ENCODE data around the gene CPLANE1.
"Not testable (repeated sequence)": the region's sequence is repeated elsewhere in the genome, so short reads cannot be mapped to it uniquely, and the experiment has no call there.

Gene CPLANE1

DNA sequence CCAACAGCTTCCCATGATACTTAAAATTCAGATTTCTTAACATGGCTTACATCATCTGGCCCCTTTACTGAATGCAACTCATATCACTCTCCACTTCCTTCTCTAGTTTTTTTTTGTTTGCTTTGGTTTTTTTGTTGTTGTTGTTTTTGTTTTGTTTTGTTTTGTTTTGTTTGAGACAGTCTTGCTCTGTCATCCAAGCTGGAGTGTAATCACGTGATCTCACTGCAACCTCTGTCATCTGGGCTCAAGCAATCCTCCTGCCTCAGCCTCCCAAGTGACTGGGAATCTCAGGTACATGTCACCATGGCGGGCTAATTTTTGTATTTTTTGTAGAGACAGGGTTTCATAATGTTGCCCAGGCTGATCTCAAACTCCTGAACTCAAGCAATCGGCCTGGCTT is 41.4 kb downstream of the CPLANE1 start:
- no peak for DNase-seq

DNA sequence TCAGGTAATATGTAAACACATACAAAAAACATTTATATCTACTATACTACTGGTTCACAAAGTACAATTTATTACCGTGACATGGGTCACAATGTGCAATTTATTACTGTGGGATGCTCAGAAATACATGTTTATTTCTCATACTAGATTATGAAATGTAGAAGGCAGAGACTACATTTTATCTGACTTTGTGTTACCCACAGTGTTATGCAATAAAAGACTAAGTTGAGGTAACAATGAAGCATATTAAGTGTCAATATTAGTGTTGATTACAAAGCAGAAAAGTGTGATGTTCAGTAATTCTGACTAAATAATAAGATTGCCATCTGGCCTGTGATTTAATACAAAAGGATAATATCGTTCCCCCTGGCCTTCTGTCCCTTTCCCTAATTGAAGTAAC is 42.4 kb downstream of the CPLANE1 start:
- DNase-seq, result no peak

DNA sequence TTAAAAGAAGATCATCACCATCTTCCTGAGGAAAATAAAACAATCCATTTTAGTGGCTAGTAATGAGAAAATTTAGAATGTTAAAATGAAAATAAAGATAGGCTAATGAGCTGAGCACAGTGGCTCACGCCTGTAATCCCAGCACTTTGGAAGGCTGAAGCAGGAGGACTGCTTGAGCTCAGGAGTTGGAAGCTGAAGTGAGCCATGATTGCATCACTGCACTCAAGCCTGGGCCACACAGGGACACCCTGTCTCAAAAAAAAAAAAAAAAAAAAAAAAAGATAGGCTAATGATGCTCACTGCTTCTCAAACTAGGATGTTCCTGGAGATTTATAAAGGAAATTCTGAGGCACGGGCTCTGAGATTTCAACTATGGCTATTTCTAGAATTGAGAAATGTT is 50.3 kb downstream of the CPLANE1 start:
- no peak for DNase-seq

DNA sequence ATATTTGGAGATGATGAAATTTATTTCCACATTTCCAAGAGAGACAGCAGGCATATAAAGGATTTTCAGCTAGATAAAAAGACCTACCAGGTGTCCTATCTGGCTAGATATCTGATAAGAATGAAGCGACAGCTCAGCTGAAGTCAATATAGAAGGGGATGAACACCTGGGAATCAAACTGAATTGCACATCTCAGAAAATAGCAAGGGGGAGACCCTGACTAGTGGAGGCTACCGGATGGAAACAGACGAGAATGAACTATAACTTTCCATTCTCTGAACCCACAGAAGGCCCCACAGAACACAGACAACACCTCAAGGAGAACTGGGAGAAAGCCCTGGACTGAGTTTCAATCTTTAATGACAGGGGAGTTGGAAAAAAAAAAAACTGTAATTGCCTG is 51.1 kb downstream of the CPLANE1 start:
- DNase-seq, result no peak

DNA sequence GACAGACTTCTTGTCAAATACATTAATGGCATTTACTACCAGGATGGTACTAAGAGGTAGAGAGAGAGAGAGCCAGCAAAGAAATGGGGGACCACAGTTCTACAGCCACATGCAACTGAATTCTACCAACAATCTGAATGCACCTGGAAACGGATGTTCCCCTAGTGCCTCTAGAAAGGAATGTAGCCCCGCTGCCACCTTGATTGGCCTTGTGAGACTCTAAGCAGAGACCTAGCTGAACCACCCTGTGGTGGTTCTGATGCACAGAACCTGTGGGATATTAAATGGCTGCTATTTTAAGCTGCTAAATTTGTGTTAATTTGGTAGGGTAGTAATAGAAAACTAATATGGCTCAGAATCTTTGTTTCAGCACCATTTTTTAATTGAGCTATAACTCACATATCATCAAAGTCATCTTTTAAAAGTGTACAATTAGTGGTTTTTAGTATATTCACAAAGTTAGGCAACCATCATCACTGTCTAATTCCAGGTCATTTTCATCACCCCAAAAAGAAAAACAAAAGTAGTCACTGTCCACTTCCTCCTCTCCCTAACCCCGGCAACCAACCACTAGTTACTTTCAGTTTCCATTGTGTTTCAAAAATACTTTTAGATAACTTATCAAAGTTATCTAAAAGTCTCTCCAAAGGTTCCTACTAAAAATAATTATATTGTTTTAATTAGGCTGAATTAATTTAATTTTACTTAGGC is 51.7 kb downstream of the CPLANE1 start:
- no peak for DNase-seq

DNA sequence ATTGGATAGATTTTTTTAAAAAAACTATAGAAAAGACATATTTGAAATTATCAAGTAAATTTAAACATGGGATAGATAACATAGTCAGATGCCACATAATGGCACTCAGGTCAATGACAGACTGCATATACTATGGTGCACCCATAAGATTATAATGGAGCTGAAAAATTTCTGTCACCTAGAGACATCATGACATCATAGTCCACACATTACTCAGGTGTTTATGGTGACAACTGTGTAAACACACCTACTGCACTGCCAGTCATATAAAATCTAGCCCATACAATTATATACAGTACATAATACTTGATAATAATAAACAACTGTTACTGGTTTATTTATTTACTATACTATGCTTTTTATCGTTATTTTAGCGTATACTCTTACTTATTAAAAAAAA is 58.6 kb downstream of the CPLANE1 start:
- no peak for DNase-seq

DNA sequence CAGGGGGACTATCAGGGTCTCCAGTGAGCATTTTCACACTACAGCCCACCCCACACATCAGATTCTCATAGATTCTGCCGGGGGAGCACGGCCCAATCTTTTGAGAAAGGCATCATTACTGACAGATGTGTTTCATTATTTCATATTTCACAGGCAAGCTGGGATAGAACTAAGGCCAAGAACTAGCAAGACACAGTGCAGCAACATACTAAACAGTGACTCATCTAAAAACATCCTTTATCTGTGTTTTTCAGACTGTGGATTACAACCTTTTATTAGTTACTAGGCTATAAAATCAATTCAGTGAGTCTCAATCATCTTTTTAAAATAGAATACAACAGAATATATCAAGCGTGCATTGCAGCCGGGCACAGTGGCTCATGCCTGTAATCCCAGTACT is 59.8 kb downstream of the CPLANE1 start:
- DNase-seq, result no peak

DNA sequence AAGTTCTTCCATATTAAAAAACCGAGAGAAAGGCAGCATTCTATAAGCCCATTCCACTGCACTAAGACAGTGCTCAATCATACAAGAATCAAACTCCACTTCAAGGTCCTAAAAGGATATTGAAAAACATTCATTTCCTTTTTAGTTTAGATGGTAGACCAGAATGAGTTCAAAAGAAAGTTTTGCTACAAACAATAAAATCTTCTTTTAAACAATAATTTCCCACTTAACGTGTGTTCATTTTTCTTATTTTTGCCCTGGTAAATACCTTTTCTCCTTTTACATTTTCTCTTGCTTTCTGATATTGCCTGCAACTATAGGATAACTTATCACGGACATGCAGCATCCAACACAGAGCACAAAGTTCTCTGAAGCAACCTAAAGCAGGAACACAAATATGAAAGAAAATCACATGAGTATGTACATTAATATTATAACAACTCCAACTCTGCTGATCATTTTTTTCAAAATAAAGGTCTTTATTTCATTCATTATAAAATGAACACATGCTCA is 61.7 kb downstream of the CPLANE1 start:
- no peak for DNase-seq

DNA sequence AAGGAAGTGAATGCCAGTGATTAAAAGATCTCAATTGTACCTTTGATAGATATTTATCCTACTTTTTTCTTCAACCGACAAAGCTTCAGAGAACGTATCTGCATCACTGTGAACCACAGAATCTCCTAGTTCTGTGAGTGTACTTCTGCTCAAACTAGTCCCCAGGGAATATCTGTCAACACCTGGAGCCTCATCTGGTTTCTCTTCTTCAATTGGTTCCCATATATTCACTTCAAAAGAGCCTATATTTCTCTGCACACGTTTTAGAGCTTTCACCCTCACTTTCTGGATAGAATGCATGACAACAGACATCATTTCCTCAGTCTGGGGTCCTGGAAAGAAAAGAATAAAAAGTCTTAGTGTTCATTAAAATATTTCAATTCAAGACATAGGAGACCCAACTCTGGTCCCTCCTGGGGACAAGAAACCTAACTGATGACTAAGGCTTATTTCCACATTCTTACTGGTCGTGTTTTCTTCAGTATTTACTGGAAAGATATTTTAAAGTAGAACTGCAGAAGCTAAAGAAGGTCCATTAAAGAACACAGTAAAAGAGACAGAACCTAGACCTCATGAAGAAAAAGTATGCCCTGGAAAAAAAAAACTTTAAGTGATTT is 64.3 kb downstream of the CPLANE1 start:
- no peak for DNase-seq

DNA sequence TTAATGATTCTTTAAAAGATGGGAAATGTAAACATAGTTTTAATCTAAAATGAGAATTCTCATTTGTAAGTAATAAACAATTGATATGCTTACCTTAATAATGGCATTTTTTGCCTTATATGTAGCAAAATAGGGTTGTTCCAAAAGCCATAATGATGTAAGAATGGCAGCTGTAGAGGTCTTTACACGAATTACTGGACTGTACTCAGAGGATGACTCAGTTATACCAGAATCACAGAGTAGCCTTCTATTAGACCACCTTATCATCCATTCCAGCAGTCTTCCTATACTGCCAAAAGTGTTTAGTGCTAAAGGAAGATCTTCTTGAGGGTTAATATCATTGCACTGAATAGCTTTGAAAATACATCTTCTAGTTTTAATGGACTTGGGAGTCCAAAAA is 66.5 kb downstream of the CPLANE1 start:
- no peak for DNase-seq

DNA sequence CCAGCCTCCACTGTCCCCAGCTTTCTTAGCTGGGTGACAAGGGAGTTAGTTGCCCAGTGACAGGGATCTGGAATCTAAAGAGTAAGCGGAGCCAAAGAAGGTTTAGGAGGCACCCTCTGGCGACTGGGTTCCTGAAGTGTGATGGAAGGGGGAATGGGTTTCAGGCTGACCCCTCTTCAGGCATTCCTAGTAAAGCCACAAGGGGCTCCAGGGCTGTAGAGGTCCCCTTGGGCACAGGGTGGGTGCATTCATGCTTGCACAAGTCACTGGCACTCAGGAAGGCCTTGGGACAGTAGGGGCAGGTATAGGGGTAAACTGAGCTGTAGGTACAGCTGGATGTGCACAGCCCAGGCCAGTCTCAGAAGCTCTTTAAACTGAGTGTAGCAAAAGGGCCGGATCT is 74.2 kb downstream of the CPLANE1 start:
- no peak for DNase-seq

DNA sequence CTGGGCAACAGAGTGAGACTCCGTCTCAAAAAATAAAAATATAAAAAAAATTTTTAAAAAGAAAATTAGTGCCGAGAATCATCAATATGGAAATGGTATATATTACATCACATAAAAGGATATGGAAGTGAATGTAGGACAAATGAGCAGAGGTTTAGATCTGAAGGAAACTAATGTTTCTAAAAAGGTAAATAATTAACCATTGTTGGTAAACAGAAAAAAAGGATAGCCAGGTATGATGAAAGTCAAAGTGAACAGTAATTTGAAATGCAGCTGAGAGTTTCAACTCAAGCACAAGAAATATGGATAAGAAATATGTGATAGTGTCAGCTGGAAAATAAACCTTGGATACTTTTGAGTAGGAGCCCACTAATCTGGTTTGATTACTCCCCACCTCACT is 76.2 kb downstream of the CPLANE1 start:
- DNase-seq, result no peak

DNA sequence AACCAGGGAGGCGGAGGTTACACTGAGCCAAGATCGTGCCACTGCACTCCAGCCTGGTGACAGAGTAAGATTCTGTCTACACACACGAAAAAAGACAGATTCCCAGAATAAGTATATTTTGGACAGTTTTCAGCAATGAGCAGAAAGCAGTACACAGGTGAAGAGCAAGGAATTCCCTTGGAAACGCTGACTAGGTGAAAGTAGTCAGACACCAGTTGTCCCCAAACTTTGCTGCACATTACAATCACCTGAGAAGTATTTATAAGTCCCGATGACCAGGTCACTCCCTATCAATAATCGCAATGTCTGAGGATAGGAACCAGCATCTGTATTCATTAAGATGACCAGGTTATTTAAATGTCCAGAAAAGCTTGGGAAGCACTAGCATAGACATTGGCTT is 78.3 kb downstream of the CPLANE1 start:
- DNase-seq, result no peak

DNA sequence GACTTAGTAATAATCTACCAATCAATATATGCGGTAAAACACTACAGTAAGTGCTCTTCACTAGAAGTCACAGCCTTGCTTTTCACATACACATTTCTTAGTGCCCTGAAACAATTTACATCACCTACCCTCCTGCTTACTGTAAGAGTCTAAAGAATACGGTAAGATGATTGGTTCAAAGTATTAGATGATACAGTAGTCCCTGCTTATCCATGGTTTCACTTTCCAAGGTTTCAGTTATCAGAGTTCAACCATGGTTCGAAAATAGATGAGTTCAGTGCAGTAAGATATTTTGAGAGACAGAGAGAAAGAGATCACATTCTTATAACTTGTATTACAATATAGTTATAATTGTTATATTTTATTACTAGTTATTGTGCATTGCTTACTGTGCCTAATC is 83.0 kb downstream of the CPLANE1 start:
- no peak for DNase-seq

DNA sequence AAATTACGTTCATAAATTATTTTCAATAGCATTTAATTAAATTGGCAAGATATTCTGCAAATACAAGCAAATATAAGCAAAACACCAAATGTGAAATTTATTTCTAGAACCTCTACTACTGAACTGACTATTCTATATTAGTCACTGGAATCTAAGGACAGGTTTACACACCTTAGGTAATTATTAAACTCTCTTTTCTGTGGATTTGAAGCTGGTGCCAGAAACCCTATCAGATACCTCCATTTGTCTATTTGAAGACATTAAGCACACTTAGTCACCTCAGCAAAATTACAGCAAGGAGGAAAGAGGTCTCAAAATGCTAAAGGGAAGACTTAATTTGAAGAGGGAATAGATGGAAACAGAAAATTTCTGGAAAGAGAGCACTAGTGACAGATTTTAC is 83.4 kb downstream of the CPLANE1 start:
- DNase-seq, result no peak

DNA sequence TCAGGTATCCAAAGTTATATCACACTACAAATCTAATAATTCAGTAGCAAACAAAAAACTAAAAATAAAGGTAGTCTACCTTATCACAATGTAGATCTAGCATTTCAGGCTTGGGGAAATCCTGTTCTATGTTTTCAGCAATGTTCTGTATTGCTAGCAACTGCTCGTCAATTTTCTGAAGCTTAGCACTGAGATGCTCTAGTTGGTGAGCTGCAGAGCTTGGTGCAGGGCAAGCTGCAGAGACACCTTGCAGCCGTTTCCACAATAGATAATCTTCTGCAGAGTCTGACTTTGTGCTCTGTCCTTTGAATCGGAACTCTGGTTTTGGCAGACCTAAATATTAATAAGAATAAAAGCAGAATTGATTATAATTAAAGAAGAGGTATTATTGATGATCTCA is 95.5 kb downstream of the CPLANE1 start:
- no peak for DNase-seq

DNA sequence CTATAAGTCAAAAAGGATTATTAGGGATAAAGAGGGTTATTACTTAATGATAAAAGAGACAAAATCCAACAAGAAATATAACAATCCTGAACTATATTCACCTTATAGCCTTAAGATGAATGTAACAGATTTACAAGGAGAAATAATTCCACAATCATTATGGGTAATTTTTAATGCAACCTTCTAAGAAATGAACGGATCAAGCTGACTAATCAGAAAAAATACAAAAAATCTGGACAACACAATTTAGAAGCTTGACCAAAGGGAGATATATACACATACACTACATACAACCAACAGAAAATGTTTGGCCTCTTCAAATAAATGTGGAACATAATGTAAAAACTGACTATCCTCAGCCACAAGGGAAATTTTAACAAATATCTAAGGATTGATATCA is 102.3 kb downstream of the CPLANE1 start:
- DNase-seq, result no peak

DNA sequence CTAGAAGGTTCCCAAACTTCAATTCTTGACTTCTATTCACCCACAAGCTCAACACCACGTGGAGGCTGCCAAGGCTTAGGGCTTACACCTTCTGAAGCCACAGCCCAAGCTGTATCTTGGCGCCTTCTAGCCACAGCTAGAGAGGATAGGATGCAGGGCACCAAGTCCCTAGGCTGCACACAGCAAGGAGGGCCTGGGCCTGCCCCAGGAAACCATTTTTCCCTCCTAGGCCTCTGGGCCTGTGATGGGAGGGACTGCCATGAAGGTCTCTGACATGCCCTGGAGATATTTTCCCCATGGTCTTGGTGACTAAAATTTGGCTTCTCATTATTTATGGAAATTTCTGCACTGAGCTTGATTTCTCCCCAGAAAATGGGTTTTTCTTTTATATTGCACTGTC is 112.5 kb downstream of the CPLANE1 start:
- DNase-seq, result no peak

DNA sequence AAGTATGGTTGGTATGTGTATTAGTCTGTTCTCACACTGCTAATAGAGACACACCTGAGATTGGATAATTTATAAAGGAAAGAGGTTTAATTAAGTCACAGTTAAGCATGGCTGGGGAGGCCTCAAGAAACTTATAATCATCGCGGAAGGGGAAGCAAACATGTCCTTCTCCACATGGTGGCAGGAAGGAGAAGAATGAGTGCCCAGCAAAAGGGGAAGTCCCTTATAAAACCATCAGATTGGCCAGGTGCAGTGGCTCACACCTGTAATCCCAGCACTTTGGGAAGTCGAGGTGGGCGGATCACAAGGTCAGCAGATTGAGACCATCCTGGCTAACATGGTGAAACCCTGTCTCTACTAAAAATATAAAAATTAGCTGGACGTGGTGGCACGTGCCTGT is 113.9 kb downstream of the CPLANE1 start:
- DNase-seq, result not testable (repeated sequence)

DNA sequence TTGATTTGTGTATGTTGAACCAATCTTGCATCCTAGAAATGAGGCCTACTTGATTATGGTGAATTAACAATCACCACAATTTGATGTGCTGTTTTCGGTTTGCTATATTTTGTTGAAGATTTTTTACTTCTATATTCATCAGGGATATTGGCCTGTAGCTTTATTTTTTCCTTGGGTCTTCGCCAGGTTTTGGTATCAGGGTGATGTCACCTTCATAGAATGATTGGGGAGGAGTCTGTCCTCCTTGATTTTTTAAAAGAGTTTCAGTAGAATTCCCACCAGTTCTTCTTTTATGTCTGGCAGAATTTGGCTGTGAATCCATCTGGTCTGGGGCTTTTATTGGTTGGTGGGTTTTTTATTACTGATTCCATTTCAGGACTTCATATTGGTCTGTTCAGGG is 115.2 kb downstream of the CPLANE1 start:
- DNase-seq, result no peak

DNA sequence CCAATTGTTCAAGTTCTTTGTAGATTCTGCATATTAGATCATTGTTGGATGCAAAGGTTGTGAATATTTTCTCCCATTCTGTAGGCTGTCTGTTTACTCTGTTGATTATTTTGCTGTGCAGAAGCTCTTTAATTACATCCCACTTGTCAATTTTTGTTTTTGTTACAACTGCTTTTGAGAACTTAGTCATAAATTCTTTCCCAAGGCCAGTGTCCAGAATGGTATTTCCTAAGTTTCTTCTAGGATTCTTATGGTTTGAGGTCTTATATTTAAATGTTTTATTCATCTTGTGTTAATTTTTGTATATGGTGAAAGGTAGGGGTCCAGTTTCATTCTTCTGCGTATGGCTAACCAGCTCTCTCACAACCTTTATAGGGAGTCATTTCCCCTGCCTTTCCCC is 116.5 kb downstream of the CPLANE1 start:
- no peak for DNase-seq

DNA sequence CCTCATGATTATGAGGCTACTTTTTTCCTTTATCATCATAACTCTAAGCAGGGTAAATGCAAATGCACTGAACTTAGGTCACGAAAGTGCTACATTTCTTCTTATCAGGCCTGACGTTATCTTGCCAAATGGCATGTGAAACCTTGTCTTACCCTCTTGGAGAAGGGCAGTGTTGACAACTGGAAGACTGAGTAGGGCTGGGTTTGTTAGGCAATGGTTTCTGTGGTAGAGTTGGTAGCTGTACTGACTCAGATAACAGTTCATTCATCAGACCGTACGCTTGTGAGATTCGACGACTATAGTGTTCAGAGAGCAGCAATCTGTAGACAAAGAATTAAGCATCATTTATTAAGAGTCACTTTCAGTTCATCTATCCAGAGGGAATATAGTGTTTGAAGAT is 127.7 kb downstream of the CPLANE1 start:
- no peak for DNase-seq

DNA sequence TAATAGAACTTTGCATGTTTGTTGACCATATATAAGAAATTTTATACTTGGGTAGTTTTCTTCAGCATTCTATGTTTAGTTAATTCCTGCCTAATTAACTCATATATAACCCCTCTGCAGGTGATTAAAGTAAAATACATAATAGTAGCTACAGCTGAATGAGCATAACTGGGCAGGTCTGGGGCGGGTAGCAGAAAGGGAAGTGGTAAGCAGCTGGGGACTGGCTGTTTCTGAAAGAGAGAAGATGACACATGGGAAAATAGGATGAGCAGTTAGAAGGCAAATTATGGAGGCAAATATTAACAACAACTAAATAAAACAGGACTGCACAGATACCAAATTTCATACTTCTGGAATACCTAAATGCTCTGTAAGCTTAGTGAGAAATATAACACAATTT is 128.1 kb downstream of the CPLANE1 start:
- no peak for DNase-seq

DNA sequence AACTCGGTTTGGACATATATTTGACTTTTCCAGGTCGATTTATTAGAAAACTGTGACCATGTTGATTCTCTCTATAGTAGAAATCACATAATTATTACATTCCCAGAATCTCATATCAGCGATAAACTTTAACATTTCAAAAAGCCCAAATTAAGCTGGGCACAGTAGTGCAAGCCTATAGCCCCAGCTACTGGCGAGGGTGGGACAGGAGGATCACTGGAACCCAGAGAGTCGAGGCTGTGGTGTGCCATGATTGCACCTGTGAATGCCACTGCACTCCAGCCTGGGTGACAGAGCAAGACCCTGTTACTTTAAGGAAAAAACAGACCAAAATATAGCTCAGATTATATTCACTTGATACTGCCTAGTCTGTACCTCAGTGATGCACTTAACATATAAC is 128.9 kb downstream of the CPLANE1 start:
- DNase-seq, result no peak

DNA sequence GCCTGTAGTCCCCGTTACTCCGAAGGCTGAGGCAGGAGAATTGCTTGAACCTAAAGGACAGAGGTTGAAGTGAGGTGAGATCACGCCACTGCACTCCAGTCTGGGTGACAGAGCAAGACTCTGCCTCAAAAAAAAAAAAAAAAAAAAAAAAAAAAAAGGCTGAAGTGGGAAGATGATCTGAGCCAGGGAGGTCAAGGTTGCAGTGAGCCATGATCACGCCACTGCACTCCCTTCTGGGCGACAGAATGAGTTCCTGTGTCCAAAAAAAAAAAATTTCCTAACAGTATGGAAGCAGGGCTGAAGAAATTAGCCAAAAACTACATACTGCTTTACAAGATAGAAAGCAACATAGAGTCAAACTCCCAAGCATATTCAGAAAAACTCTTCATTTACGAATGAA is 132.8 kb downstream of the CPLANE1 start:
- no peak for DNase-seq

All from amniotic stem cell (primary cell).